BLaER1 treated with 17β-estradiol and CSF1 and Interleukin-3, amounts not matched to agents 10 nM and 100 nM (cell line): Measurements from ENCODE around the gene LRSAM1.
"Not testable (repeated sequence)": the region's sequence is repeated elsewhere in the genome, so short reads cannot be mapped to it uniquely, and the experiment has no call there.

Experiments used
- H3K27ac ChIP-seq, 11 experiments: shearing (Covaris generic); formaldehyde crosslinking; 2 replicates each; pipeline ENCODE4 v1.8.1; 2022
- H3K27me3 ChIP-seq, 11 experiments: shearing (Covaris generic); formaldehyde crosslinking; 2 replicates each; pipeline ENCODE4 v1.8.1; 2022
- H3K36me3 ChIP-seq, 11 experiments: shearing (Covaris generic); formaldehyde crosslinking; 2 replicates each; pipeline ENCODE4 v1.8.1; 2022
- H3K4me1 ChIP-seq, 10 experiments: shearing (Covaris generic); formaldehyde crosslinking; 2 replicates each; pipeline ENCODE4 v1.8.1; 2022
- H3K4me2 ChIP-seq, 11 experiments: shearing (Covaris generic); formaldehyde crosslinking; 2 replicates each; pipeline ENCODE4 v1.8.1; 2022
- H3K4me3 ChIP-seq, 10 experiments: shearing (Covaris generic); formaldehyde crosslinking; 2 replicates each; pipeline ENCODE4 v1.8.1; 2022
- H3K9ac ChIP-seq, 11 experiments: shearing (Covaris generic); formaldehyde crosslinking; 2 replicates each; pipeline ENCODE4 v1.8.1; 2022
- H3K9me3 ChIP-seq, 11 experiments: shearing (Covaris generic); formaldehyde crosslinking; replicated peaks in 1 of 11; 2 replicates each; pipeline ENCODE4 v1.8.1; 2022
- H4K20me1 ChIP-seq, 11 experiments: shearing (Covaris generic); formaldehyde crosslinking; 2 replicates each; pipeline ENCODE4 v1.8.1; 2022
- Cebpa-rat ChIP-seq, 11 experiments: shearing (Covaris generic); IDR thresholded peaks; 2 replicates each; pipeline ENCODE4 v1.8.1; 2022

LRSAM1 gene

DNA sequence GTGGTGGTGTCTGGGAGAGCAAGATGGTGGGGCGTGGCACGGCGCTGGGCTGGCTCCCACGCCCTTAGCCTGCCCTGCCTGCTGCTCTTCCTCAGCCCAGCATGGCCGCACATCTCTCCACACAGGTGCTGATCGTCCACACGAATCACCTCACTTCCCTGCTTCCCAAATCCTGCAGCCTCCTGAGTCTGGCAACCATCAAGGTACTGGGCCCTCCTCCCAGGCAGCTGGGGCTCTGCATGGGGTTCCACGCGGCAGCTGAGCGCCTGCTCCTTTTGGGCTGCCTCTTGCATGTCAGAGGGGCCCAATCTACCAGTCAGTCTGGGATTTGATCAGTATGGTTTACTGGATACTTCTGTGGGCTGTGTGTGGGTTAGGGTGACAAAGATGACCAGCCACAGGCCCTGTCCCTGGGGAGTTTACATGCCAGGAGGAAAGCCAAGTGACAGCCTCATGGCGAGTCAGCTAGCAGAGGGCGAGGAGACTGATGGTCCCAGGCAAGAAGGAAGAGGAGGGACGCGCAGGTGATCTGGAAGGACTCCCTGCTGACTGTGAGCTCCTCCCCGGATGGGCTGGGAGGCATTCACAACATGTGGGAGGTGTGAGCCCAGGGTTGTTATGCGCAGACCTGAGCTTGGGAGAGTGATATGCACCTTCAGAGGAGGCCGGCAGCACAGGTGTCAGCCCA, 6.0 kb downstream of the LRSAM1 start:
- Histone ChIP-seq H3K4me3 (no peak overlapping the region), H3K36me3 (peaks cover 22 to 64% (median 42%) of the 10 kb centered on the region in 11 experiments), H3K4me2 (no peak overlapping the region), H3K4me1 (peaks cover 5 to 48% (median 21%) of the 10 kb centered on the region in 10 experiments), H3K9me3 (no peaks in the 10 kb centered on the region), H3K27me3 (no peaks in the 10 kb centered on the region), H3K9ac (no peak overlapping the region), H4K20me1 (no peaks in the 10 kb centered on the region; a peak in 3 of 22 replicates), H3K27ac (no peak overlapping the region)
- TF ChIP-seq Cebpa-rat (IDR thresholded peaks at IDR 0.05), result no peak

DNA sequence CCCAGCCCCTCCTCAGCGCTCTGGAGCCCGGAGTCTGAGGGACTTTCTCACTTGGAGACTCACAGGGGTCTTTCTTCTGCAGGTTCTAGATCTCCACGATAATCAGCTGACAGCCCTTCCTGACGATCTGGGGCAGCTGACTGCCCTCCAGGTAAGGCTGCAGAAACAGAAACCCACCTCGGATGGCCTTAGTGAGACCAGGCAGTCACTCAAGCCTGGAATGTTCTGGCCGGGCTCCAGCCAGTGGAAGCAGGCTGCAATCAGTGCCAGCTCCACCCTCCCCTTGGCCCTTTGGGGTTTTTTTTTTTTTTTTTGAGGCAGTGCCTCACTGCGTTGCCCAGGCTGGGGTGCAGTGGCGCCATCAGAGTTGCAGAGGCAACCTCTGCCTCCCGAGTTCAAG, 7.6 kb downstream of the LRSAM1 start:
- no peaks in the 10 kb centered on the region; a peak in 3 of 22 replicates for H4K20me1 ChIP-seq
- H3K9me3 ChIP-seq, result no peaks in the 10 kb centered on the region
- H3K36me3 ChIP-seq, result peaks cover 27 to 79% (median 57%) of the 10 kb centered on the region in 11 experiments
- H3K4me3 ChIP-seq, result no peak overlapping the region
- no peak for TF ChIP-seq Cebpa-rat (IDR thresholded peaks at IDR 0.05)
- H3K9ac ChIP-seq, result no peak overlapping the region
- no peak overlapping the region for H3K4me2 ChIP-seq
- no peak overlapping the region for H3K27ac ChIP-seq
- no peaks in the 10 kb centered on the region for H3K27me3 ChIP-seq
- peaks cover 0 to 32% (median 15%) of the 10 kb centered on the region in 10 experiments; a peak in 16 of 20 replicates for H3K4me1 ChIP-seq

DNA sequence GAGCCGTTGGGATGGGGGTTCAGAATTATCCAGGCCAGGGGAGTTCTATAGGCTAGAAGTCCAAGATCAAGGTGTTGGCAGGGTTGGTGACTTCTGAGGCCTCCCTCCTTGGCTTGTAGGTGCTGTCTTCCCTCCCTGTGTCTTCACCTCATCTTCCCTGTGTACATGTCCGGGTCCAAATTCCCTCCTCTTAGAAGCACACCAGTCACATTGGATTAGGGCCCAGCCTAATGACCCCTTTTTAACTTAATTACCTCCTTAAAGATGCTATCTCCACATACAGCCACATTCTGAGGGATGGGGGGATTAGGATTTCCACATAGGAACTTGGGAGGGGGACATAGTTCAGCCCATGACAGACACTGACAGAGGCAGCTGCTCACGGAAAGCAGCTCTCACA, 12.1 kb downstream of the LRSAM1 start:
- no peaks in the 10 kb centered on the region for H3K27me3 ChIP-seq
- H3K9ac ChIP-seq, result no peak overlapping the region
- H3K4me3 ChIP-seq, result no peak overlapping the region
- H3K4me1 ChIP-seq, result peaks cover 0 to 10% (median 4%) of the 10 kb centered on the region in 10 experiments; a peak in 5 of 20 replicates
- H3K27ac ChIP-seq, result no peak overlapping the region
- no peaks in the 10 kb centered on the region for H3K9me3 ChIP-seq
- TF ChIP-seq Cebpa-rat (IDR thresholded peaks at IDR 0.05), result no peak
- H4K20me1 ChIP-seq, result no peaks in the 10 kb centered on the region; a peak in 1 of 22 replicates
- H3K36me3 ChIP-seq, result peaks cover 23 to 94% (median 64%) of the 10 kb centered on the region in 11 experiments
- H3K4me2 ChIP-seq, result no peak overlapping the region

DNA sequence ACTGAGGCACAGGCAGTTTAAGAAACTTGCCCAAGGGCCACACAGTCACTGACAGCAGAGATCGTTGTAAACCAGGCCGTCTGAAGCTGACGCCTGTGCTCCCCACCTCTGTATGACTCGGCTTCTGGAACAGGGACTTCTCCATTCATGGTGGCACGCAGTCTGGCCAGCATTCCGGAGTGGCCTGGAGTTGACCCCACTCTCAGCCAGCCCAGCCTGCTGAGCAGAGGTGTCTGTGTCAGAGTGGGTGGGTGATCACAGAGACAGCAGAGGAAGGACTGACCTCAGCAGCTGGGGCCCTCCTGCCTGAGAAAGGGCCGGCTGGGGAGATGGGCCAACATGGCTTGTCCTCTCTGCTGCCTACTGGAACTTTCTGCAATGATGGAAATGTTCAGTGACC, 12.6 kb downstream of the LRSAM1 start:
- Histone ChIP-seq H4K20me1 (no peaks in the 10 kb centered on the region; a peak in 1 of 22 replicates), H3K27ac (no peak overlapping the region), H3K36me3 (peaks cover 20 to 94% (median 60%) of the 10 kb centered on the region in 11 experiments), H3K9ac (no peak overlapping the region), H3K4me2 (no peak overlapping the region), H3K4me1 (peaks cover 0 to 10% (median 4%) of the 10 kb centered on the region in 10 experiments; a peak in 5 of 20 replicates), H3K4me3 (no peak overlapping the region), H3K27me3 (no peaks in the 10 kb centered on the region), H3K9me3 (no peaks in the 10 kb centered on the region)
- TF ChIP-seq Cebpa-rat (IDR thresholded peaks at IDR 0.05), result no peak

DNA sequence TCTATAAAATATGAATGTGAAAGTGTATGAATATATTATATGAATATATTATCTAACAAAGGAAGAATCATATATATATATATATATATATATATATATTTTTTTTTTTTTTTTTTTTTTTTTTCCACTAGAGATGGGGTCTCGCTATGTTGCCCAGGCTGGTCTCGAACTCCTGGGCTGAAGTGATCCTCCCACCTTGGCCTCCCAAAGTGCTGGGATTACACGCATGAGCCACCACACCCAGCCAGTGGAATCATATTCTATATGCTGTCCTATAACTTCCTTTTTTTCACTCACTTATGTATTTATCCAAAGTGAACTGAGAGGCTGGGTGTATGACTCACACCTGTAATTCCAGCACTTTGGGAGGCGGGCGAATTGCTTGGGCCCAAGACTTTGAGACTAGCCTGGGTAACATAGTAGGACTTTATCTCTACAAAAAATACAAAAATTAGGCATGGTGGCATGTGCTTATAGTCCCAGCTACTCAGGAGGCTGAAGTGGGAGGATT, 15.2 kb downstream of the LRSAM1 start:
- not testable (repeated sequence) for H3K4me2 ChIP-seq, H3K27me3 ChIP-seq, H3K4me3 ChIP-seq, H3K9ac ChIP-seq, H3K9me3 ChIP-seq, H4K20me1 ChIP-seq, H3K4me1 ChIP-seq, H3K27ac ChIP-seq
- H3K36me3 ChIP-seq, result peaks cover 11 to 85% (median 42%) of the 10 kb centered on the region in 11 experiments; a peak in 21 of 22 replicates

DNA sequence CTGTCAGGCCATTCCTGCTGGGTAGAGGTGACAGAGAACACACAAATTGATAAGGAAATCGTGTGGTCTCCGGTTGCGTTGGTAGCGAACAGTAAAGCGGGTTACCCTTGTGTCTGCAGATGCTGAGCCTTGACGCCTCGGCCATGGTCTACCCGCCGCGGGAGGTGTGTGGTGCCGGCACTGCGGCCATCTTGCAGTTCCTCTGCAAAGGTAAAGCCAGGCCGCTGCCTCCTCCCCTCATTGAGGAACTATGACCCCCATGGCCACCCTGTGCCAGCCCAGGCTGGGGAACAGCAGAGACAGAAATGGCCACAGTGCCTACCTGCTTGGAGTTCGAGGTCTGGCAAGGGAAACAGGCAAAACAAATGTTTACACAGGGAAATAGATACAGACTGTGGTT, 16.3 kb downstream of the LRSAM1 start:
- H3K9me3 ChIP-seq, result no peaks in the 10 kb centered on the region
- H4K20me1 ChIP-seq, result no peaks in the 10 kb centered on the region
- H3K4me1 ChIP-seq, result 0 out of 20 replicates have a peak, but pooled peaks cover 0 to 6% (median 0%) of the 10 kb centered on the region in 10 experiments
- H3K9ac ChIP-seq, result no peak overlapping the region
- no peaks in the 10 kb centered on the region for H3K27me3 ChIP-seq
- peaks cover 11 to 74% (median 31%) of the 10 kb centered on the region in 11 experiments; a peak in 18 of 22 replicates for H3K36me3 ChIP-seq
- TF ChIP-seq Cebpa-rat (IDR thresholded peaks at IDR 0.05), result no peak
- no peak overlapping the region for H3K4me3 ChIP-seq
- no peak overlapping the region for H3K27ac ChIP-seq
- no peak overlapping the region for H3K4me2 ChIP-seq

DNA sequence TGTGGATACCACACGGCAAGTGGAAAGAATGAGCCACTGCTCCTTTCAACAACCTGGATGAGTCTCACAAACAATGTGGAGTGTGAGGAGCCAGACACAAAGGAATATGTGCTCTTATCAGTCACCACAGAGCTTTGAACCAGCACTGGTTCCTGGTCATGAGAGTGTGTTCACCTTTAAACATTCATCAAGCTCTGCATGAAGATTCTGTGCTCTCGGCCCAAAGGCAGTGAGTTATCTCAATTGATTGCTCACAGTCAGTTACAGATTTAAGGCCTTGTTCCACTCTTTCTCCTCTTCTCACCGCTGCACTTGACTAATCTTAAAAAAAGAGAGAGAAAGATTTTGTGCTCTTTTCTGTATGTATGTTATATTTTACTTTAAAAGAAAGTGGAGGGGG, 19.4 kb downstream of the LRSAM1 start:
- Histone ChIP-seq H3K27me3 (no peaks in the 10 kb centered on the region), H3K9me3 (no peaks in the 10 kb centered on the region), H3K27ac (no peak overlapping the region), H3K4me3 (no peak overlapping the region), H3K36me3 (peaks cover 0 to 73% (median 8%) of the 10 kb centered on the region in 11 experiments; a peak in 12 of 22 replicates), H4K20me1 (peaks cover 0 to 11% (median 0%) of the 10 kb centered on the region in 11 experiments; a peak in 1 of 22 replicates), H3K4me1 (0 out of 20 replicates have a peak, but pooled peaks cover 0 to 5% (median 0%) of the 10 kb centered on the region in 10 experiments), H3K9ac (no peak overlapping the region), H3K4me2 (no peak overlapping the region)
- no peak for TF ChIP-seq Cebpa-rat (IDR thresholded peaks at IDR 0.05)

DNA sequence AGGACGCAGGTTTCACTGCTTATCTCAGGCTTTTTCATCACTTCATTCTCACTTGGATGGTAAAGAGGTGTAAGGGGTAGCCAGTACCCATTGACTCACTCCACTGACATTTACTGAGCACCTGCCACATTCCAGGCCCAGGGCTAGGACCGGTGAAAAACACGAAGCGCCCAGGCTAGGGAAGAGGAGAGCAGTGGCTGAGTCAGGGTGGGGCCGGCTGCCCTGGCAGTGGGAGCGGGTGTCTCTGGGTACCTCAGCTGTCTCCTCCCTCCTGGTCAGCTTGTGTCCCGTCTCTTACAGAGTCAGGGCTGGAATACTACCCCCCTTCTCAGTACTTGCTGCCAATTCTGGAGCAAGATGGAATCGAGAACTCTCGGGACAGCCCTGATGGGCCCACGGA, 22.2 kb downstream of the LRSAM1 start:
- no peak overlapping the region for H3K9ac ChIP-seq
- H3K27me3 ChIP-seq, result no peaks in the 10 kb centered on the region
- H3K4me2 ChIP-seq, result no peak overlapping the region
- peaks cover 2 to 79% (median 6%) of the 10 kb centered on the region in 11 experiments; a peak in 14 of 22 replicates for H3K36me3 ChIP-seq
- no peak for TF ChIP-seq Cebpa-rat (IDR thresholded peaks at IDR 0.05)
- no peaks in the 10 kb centered on the region for H3K4me1 ChIP-seq
- no peaks in the 10 kb centered on the region for H3K9me3 ChIP-seq
- H4K20me1 ChIP-seq, result peaks cover 0 to 11% (median 0%) of the 10 kb centered on the region in 11 experiments; a peak in 3 of 22 replicates
- no peak overlapping the region for H3K27ac ChIP-seq
- no peak overlapping the region for H3K4me3 ChIP-seq

DNA sequence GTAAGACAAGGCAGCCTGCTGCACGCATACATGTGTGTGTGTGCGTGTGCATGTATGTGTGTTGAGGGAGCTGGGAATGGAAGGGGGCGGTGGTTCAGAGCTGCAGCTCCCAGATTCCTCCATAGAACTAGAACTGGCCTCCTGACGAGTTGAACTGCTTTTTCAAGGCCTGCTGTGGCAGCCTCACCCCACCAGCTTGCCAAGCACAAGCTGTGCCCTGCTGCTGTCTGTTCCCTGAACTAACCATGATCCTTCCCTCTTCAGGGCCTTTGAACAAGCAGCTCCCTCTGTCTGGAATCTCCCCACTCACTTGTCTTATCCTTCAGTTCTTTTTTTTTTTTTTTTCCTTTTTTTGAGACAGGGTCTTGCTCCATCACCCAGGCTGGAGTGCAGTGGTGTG, 22.6 kb downstream of the LRSAM1 start:
- Histone ChIP-seq H4K20me1 (peaks cover 0 to 11% (median 0%) of the 10 kb centered on the region in 11 experiments; a peak in 4 of 22 replicates), H3K4me2 (no peak overlapping the region), H3K4me1 (no peaks in the 10 kb centered on the region), H3K27me3 (no peaks in the 10 kb centered on the region), H3K4me3 (no peak overlapping the region), H3K9me3 (no peaks in the 10 kb centered on the region), H3K27ac (no peak overlapping the region), H3K36me3 (peaks cover 6 to 79% (median 11%) of the 10 kb centered on the region in 11 experiments; a peak in 15 of 22 replicates), H3K9ac (no peak overlapping the region)
- TF ChIP-seq Cebpa-rat (IDR thresholded peaks at IDR 0.05), result no peak
